Measurements from ENCODE around the gene RNASEH1.
"Not testable (repeated sequence)": the region's sequence is repeated elsewhere in the genome, so short reads cannot be mapped to it uniquely, and the experiment has no call there.

Gene RNASEH1

DNA sequence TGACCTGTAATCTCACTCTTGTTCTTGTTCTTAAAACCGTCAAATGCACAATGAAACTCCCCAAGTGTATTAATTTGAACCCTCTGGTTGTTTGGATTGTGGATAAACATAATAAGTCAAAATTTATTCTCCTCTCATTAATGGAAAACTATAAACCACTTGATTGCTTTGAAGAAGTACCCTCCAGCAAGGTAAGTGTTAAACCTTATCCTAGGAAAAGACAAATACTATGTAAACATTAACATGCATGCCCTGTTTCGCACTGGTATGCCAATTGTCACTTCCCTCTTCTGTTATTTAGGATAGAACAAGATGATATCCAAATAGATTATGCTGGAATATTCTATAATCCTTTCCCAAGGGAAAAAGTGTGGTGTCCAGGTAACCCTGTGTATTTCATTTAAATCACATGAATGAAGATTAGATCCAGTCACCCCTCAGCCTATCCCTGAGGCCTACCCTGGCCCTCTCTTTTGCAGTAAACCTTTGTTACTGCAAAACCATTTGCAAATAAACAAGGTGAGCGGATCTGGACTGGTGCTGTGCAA, 40.1 kb downstream of the RNASEH1 start:
- DNase-seq = no peak

DNA sequence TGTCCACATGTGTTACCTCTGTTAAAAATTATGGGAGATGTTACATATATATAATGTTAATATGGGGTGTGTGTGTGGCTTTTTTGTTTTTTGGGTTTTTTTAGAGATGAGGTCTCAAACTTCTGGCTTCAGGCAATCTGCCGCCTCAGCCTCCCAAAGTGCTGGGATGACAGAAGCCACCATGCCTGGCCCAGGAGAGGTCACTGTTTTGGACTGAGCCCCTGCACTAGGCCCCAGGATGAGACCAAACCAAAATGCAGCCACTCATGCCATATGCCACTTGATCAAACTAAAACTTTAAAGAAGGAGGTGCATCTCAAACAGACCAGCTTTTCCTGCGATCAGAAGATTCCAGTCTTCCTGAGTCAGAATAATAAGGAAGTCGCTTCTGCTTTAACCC, 41.3 kb downstream of the RNASEH1 start:
- DNase-seq = no peak

- not testable (repeated sequence) for DNase-seq
Measured at GRCh38 chr2:3515438-3515837, 42.7 kb downstream of the RNASEH1 start.

DNA sequence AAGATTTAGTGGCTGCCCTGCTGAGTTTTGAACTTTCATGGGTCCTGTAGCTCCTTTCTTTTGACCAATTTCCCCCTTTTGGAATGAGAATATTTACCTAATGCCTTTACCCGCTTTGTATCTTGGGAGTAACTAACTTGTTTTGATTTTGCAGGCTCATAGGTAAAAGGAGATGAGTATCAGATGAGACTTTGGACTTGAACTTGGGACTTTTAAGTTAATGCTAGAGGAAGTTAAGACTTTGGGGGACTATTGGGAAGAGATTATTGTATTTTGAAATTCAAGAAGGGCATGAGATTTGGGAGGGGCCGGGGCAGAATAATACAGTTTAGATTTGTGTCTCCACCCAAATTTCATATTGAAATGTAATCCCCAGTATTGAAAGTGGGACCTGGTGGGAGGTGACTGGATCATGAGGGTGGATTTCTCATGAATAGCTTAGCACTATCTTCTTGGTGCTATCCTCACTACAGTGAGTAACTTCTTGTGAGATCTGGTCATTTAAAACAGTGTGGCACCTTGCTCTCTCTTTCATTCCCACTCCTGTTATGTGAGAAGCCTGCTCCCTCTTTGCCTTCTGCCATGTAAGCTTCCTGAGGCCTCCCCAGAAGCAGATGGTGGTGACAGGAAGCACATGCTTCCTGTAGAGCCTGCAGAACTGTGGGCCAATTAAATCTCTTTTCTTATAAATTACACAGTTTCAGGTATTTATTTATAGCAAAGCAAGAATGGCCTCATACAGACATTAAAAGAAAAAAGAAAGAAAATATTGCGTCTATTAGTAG, 44.9 kb downstream of the RNASEH1 start:
- DNase-seq = no peak

GRCh38 chr2:3512086-3512485, 46.0 kb downstream of the RNASEH1 start:
- DNase-seq = no peak

DNA sequence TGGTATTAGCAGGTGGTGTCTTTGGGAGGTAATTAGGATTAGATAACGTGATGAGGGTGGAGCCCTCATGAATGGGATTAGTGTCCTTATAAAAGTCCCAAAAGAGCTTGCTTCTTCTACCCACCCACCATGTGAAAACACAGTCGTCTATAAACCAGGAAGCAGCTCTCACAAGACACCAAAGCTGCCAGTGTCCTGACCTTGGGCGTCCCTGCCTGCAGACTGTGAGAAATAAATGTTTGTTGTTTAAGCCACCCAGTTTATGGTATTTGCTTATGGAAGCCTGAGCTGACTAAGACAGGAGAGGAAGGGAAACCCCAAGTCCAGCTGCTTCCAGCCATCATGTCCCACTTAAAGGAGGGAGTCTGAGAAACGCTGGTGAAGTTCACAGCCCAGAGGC, 52.4 kb downstream of the RNASEH1 start:
- no peak for DNase-seq

- no peak for DNase-seq
Measured at GRCh38 chr2:3504741-3505140, 53.4 kb downstream of the RNASEH1 start.

DNA sequence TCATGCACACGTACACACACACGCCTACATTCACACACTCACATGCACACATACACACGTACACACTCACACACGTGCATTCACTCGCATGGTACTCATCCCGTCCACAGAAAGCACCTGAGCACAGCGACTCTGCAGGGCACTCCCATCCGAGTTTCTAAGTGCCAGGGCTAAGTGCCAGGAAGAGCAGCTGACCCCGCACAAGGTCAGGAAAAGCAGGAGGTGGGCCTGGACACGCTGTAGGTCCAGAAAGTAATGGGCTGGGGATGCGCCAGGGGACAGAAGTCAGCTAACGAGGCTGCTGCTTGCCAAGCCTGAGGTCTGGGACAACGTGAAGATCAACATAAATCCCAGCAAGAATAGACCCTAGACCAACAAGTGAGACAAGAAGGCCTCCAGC, 54.6 kb downstream of the RNASEH1 start:
- DNase-seq = no peak

- no peak for DNase-seq
Measured at GRCh38 chr2:3503046-3503445, 55.1 kb downstream of the RNASEH1 start.

DNA sequence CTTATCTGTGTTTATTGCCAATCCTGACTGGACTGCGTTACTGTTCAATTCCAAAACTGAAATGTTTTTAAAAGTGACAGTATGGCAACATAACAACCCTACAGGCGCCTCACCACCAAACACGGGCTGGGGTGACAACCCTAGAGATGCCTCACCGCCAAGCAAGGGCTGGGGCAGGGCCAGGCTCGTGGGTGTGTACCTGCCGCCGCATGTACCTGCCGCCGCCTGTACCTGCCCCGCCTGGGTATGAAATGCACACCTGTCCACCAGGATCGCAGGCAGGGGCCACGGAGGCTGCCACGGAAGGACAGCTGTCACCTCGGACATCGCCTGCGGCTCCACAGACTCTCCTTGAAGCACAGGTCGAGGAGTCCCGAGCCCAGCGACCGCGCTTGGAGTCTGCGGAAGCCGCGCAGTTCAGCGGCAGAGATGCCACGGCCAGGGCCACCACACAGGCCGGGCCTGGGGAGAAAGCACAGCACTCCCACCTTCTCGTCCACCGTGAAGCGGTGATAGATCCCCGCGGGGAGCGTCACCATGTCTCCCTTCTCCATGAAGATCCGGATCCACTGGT, 57.7 kb downstream of the RNASEH1 start:
- no peak for DNase-seq

DNA sequence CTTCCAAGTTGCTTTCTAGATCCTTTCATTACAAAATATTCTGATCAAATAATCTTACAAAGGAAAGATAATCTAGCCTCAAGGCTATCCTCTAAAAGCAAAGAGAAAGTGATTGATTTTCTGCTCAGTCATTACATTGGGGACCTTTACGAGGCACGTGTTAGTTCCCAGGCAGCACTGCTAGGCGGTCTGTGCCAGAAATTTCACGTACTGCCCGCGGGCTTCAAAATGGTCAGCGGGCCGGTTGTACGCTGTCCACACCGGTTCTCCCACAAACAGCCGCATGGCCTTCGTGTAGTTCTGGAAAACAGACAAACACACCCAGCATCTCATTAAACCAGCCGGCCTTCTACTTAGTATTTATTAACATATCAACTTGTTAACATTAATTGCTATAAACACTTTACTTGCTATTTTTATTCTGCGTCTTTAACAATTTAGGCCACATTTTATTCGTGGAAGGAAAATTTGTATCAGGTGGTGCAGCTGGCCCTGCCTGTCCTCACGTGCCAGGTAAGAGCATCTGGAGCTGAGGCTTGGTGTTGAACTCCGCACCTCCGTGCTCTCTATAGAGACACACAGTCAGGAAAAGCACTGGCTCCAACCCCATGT, 59.2 kb downstream of the RNASEH1 start:
- DNase-seq = no peak

GRCh38 chr2:3496708-3497080, 61.4 kb downstream of the RNASEH1 start:
- not testable (repeated sequence) for DNase-seq

Data from T-helper 9 cell (primary cell).